ENCODE measurements around the gene CROCC.

- no peak for TF ChIP-seq CTCF (IDR thresholded peaks at IDR 0.05)
- no peak for TF ChIP-seq POLR2A (IDR thresholded peaks at IDR 0.05)
These were observed 35.0 kb downstream of the CROCC start for GRCh38 chr1:16956775-16957174.

Measured in lower leg skin (tissue), 3 donors.